ENCODE data around the gene RNF130. TPM values are rescaled to one million over a fixed set of nuclear protein-coding genes. Genes with fewer than 3 reads are reported as not detected.

RNF130 gene
- total and polyA plus RNA-seq, 2 of the 13 experiments (the other 11 are each of a cell fraction or from before 2014, with no cell fraction given), result 28.2 to 28.3 TPM

- peak; percentile 98 for TF ChIP-seq ZNF232 (CRISPR knock-in tag; IDR thresholded peaks at IDR 0.05; ENCODE audit: borderline replicate concordance)
- no peak for TF ChIP-seq ZSCAN30 (CRISPR knock-in tag; IDR thresholded peaks at IDR 0.05)
- peak; percentile 89; the same call in 1 of the 2 replicates for TF ChIP-seq SP140L (CRISPR knock-in tag; IDR thresholded peaks at IDR 0.05; ENCODE audit: borderline replicate concordance)
- TF ChIP-seq ZNF136 (CRISPR knock-in tag; IDR thresholded peaks at IDR 0.05; ENCODE audit: low read depth), result peak; percentile 95
- TF ChIP-seq ARNT2 (CRISPR knock-in tag; IDR thresholded peaks at IDR 0.05; ENCODE audit: low read depth), result peak; percentile 99
- no peak for TF ChIP-seq ATAD3A (CRISPR knock-in tag; IDR thresholded peaks at IDR 0.05)
- 0 out of 2 replicates have a peak, but pooled peaks have one; percentile 65 for TF ChIP-seq ZNF3 (CRISPR knock-in tag; IDR thresholded peaks at IDR 0.05)
- peak; percentile 91 for TF ChIP-seq ZNF772 (CRISPR knock-in tag; IDR thresholded peaks at IDR 0.05)
- 0 out of 2 replicates have a peak, but pooled peaks have one; percentile 63 for TF ChIP-seq MIXL1 (CRISPR knock-in tag; IDR thresholded peaks at IDR 0.05)
- TF ChIP-seq, protein P1, sequence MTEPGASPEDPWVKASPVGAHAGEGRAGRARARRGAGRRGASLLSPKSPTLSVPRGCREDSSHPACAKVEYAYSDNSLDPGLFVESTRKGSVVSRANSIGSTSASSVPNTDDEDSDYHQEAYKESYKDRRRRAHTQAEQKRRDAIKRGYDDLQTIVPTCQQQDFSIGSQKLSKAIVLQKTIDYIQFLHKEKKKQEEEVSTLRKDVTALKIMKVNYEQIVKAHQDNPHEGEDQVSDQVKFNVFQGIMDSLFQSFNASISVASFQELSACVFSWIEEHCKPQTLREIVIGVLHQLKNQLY (CRISPR knock-in tag; IDR thresholded peaks at IDR 0.05), result peak; percentile 66
- TF ChIP-seq JUNB (CRISPR knock-in tag; IDR thresholded peaks at IDR 0.05; ENCODE audit: borderline replicate concordance), result 0 out of 2 replicates have a peak, but pooled peaks have one; percentile 69
- no peak for TF ChIP-seq SSRP1 (CRISPR knock-in tag; IDR thresholded peaks at IDR 0.05)
- peak; percentile 99 for TF ChIP-seq ZBTB14 (CRISPR knock-in tag; IDR thresholded peaks at IDR 0.05)
- peak; percentile 87; the same call in 1 of the 2 replicates for TF ChIP-seq ZNF720 (CRISPR knock-in tag; IDR thresholded peaks at IDR 0.05)
- peak; percentile 57; the same call in 1 of the 2 replicates for TF ChIP-seq KDM5A (IDR thresholded peaks at IDR 0.05; ENCODE audit: borderline replicate concordance, low read length)
- TF ChIP-seq HNF4A (CRISPR knock-in tag; IDR thresholded peaks at IDR 0.05), result peak; percentile 34; the same call in 1 of the 2 replicates
- TF ChIP-seq HNRNPL (IDR thresholded peaks at IDR 0.05; ENCODE audit: low read depth, low read length), result no peak
- TF ChIP-seq ZNF788 (CRISPR knock-in tag; IDR thresholded peaks at IDR 0.05; ENCODE audit: borderline replicate concordance), result peak; percentile 95
- peak; percentile 88 for TF ChIP-seq ELF3 (CRISPR knock-in tag; IDR thresholded peaks at IDR 0.05)
- TF ChIP-seq ZNF749 (CRISPR knock-in tag; IDR thresholded peaks at IDR 0.05; ENCODE audit: borderline replicate concordance), result peak; percentile 97; the same call in 1 of the 2 replicates
- TF ChIP-seq ZNF20 (CRISPR knock-in tag; IDR thresholded peaks at IDR 0.05), result no peak
- no peak; the same call in 1 of the 2 replicates for TF ChIP-seq ZNF800 (CRISPR knock-in tag; IDR thresholded peaks at IDR 0.05)
- TF ChIP-seq NONO (IDR thresholded peaks at IDR 0.05), result no peak
- peak; percentile 84 for TF ChIP-seq NONO (CRISPR knock-in tag; conservative IDR thresholded peaks at IDR 0.05)
- TF ChIP-seq ZNF333 (CRISPR knock-in tag; IDR thresholded peaks at IDR 0.05; ENCODE audit: borderline replicate concordance), result no peak; the same call in 1 of the 2 replicates
- peak; percentile 96; the same call in 1 of the 2 replicates for TF ChIP-seq ZNF510 (CRISPR knock-in tag; IDR thresholded peaks at IDR 0.05; ENCODE audit: low read depth)
- no peak for TF ChIP-seq GABPA (IDR thresholded peaks at IDR 0.05; ENCODE audit: low read depth, low read length)
- no peak for TF ChIP-seq GABPA (CRISPR knock-in tag; IDR thresholded peaks at IDR 0.05; ENCODE audit: low read depth)
- 0 out of 2 replicates have a peak, but pooled peaks have one; percentile 46 for TF ChIP-seq ZSCAN29 (CRISPR knock-in tag; conservative IDR thresholded peaks at IDR 0.05)
Observed at GRCh38 chr5:180071531-180072255, at the start of gene RNF130 (continued).
